Kidney (tissue), 14 donors: ENCODE data around the gene NGRN. TPM values are rescaled to one million over a fixed set of nuclear protein-coding genes. Genes with fewer than 3 reads are reported as not detected.

Experiments used
- DNase-seq, 5 donors: peaks; one replicate each; pipeline ENCODE4 v3.0.0-alpha.2; 2013 to 2020
- FAIRE-seq: peaks from 2 replicates; lab custom pipeline; 2012; peaks lifted over from hg19 to GRCh38; lab: Jason Lieb, UNC
- H3K27ac ChIP-seq, 2 donors: one replicate each; pipeline ENCODE4 v1.7.0; 2013; ENCODE audit warnings: low read depth in 2 of 2, low read length in 2 of 2, inconsistent platforms in 1 of 2
- H3K27me3 ChIP-seq: one replicate; pipeline ENCODE4 v1.7.1; 2013; ENCODE audit warnings: low read length, inconsistent platforms; ENCODE audit not compliant: control insufficient read depth, insufficient read depth
- H3K36me3 ChIP-seq, 3 donors: one replicate each; pipeline versions ENCODE4 v1.7.0 to v1.7.1; 2013; ENCODE audit warnings: low read length in 3 of 3, control low read depth in 1 of 3, inconsistent platforms in 1 of 3; ENCODE audit not compliant: insufficient read depth in 3 of 3, control insufficient read depth in 2 of 3
- H3K4me1 ChIP-seq, 3 donors: one replicate each; pipeline versions ENCODE4 v1.7.0 to v1.7.1; 2013; ENCODE audit warnings: low read length in 3 of 3, inconsistent platforms in 1 of 3, low read depth in 1 of 3; ENCODE audit not compliant: control insufficient read depth in 2 of 3, insufficient read depth in 2 of 3
- H3K4me3 ChIP-seq, 3 donors: one replicate each; pipeline versions ENCODE4 v1.7.0 to v1.8.1; 2013; ENCODE audit warnings: low read length in 3 of 3, control low read depth in 1 of 3, inconsistent platforms in 1 of 3
- H3K9ac ChIP-seq, 3 donors: one replicate each; pipeline versions ENCODE4 v1.7.0 to v1.7.1; 2013; ENCODE audit warnings: low read length in 3 of 3, control low read depth in 1 of 3, inconsistent platforms in 1 of 3
- H3K9me3 ChIP-seq, 3 donors: one replicate each; pipeline versions ENCODE4 v1.7.0 to v1.7.1; 2013; ENCODE audit warnings: low read length in 3 of 3, control low read depth in 1 of 3, inconsistent platforms in 1 of 3; ENCODE audit not compliant: control insufficient read depth in 2 of 3, insufficient read depth in 1 of 3
- intact Hi-C: fragments of 100-400 bp; cut with DNase I; formaldehyde crosslinking; loops from one replicate; pipeline ENCODE4 v1.11.1; 2022
- polyA plus RNA-seq: library from polyadenylated mRNA; stranded (reverse); fragments of 350-450 nt; fragmentation: Illumina TruSeq; extraction: RNeasy Lipid Tissue Mini Kit (QIAGEN cat#74804); gene quantifications from one replicate; pipeline ENCODE4 v1.2.3, GENCODE V29; 2014; ENCODE audit warnings: low read depth, low replicate concordance; ENCODE audit not compliant: insufficient read depth
- total RNA-seq: library from RNA; stranded (reverse); fragmentation: NEBNext Ultra II Directional; extraction: Animal tissue kit (Norgen Biotek cat#: 25700); gene quantifications from one replicate; pipeline ENCODE4 v1.2.1, GENCODE V29; 2021
- TF ChIP-seq, protein P1 (sequence below): IDR thresholded peaks from 3 replicates; pipeline ENCODE4 v1.5.1; 2012; ENCODE audit warnings: mild to moderate bottlenecking, moderate library complexity, borderline replicate concordance; ENCODE audit not compliant: insufficient read depth; ENCODE audit errors: extremely low read depth
- donor health status: control.
- donor health status: control.
- donor health status: control.
- donor health status: control.
- donor health status: control.
- donor health status: DM: yes; HTN: yes; CAD: no.
- donor health status: Normal renal cell carcinoma (clear cell type).

NGRN gene
- total and polyA plus RNA-seq, 2 donors from 2014 or later = 81.9 to 93.8 TPM

- DNase-seq = peak in 4 of 5 donors; percentile 37 to 85 (median 68)
- intact Hi-C loops = no loop called here
- no peak overlapping the region for H3K9ac ChIP-seq
These were observed 50.0 kb downstream of the NGRN start for GRCh38 chr15:90315278-90315982.

DNA sequence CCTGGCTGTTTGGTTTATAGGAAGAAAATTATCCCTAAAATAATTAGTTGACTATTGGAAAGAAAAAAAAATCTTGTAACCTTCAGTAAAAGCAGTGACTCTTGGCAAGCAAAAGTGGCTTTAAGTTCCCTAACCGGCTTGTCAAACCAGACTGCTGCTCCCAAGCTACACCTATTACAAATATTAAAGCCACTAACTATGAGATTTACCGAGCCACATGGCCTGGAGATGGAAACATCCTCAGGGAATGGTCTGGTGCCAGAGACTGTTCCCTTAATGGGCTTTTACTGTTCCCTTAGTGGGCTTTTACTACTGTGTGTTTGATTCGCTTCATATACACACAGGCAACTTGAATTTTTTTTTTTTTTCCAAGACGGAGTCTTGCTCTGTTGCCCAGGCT lies 50.7 kb downstream of the NGRN start:
- no peaks in the 10 kb centered on the region for H3K27me3 ChIP-seq
- no peaks in the 10 kb centered on the region for H3K36me3 ChIP-seq
- peaks cover 0 to 3% (median 0%) of the 10 kb centered on the region in 3 donors for H3K4me1 ChIP-seq
- no peak overlapping the region for H3K4me3 ChIP-seq
- intact Hi-C loops = no loop called here
- FAIRE-seq = no peak
- peak overlapping the region in 1 of 2 donors; percentile 34 for H3K27ac ChIP-seq
- H3K9me3 ChIP-seq = no peaks in the 10 kb centered on the region
- DNase-seq = no peak
- no peak overlapping the region for H3K9ac ChIP-seq
- TF ChIP-seq, protein P1, sequence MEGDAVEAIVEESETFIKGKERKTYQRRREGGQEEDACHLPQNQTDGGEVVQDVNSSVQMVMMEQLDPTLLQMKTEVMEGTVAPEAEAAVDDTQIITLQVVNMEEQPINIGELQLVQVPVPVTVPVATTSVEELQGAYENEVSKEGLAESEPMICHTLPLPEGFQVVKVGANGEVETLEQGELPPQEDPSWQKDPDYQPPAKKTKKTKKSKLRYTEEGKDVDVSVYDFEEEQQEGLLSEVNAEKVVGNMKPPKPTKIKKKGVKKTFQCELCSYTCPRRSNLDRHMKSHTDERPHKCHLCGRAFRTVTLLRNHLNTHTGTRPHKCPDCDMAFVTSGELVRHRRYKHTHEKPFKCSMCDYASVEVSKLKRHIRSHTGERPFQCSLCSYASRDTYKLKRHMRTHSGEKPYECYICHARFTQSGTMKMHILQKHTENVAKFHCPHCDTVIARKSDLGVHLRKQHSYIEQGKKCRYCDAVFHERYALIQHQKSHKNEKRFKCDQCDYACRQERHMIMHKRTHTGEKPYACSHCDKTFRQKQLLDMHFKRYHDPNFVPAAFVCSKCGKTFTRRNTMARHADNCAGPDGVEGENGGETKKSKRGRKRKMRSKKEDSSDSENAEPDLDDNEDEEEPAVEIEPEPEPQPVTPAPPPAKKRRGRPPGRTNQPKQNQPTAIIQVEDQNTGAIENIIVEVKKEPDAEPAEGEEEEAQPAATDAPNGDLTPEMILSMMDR = no peak

More at GRCh38 chr15:90315278-90315982, 50.0 kb downstream of the NGRN start:
- H3K4me1 ChIP-seq = peaks cover 0 to 3% (median 0%) of the 10 kb centered on the region in 3 donors
- H3K27ac ChIP-seq = peak overlapping the region in 1 of 2 donors; percentile 34
- H3K9me3 ChIP-seq = no peaks in the 10 kb centered on the region
- no peaks in the 10 kb centered on the region for H3K27me3 ChIP-seq
- TF ChIP-seq, protein P1 = no peak
- no peak for FAIRE-seq
- H3K4me3 ChIP-seq = no peak overlapping the region
- no peaks in the 10 kb centered on the region for H3K36me3 ChIP-seq

DNA sequence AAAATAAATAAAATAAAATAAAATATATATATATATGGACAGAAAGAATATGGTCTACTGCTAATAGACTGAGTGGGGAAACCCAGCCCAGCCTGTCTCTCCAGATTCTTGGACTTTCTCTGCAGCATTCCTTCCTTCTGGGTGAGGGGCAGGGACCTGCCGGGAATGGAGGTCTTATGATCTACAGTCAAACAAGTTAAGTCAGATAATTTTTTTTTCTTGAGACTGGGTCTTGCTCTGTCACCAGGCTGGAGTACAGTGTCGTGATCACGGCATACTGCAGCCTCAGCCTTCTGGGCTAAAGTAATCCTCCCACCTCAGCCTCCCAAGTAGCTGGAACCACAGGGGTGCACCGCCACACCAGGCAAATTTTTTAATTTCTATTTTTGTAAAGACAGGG lies 53.1 kb downstream of the NGRN start:
- DNase-seq (no peak), FAIRE-seq (no peak)
- intact Hi-C loops = no loop called here

More for the DNA sequence above, 53.1 kb downstream of the NGRN start:
- no peak overlapping the region for H3K27ac ChIP-seq
- no peak overlapping the region for H3K4me3 ChIP-seq
- H3K27me3 ChIP-seq = no peaks in the 10 kb centered on the region
- H3K36me3 ChIP-seq = no peaks in the 10 kb centered on the region
- TF ChIP-seq, protein P1 = no peak
- H3K9ac ChIP-seq = no peak overlapping the region
- H3K4me1 ChIP-seq = peaks cover 0 to 3% (median 0%) of the 10 kb centered on the region in 3 donors
- H3K9me3 ChIP-seq = no peaks in the 10 kb centered on the region
